ENCODE measurements around the gene ZNHIT2.

DNA sequence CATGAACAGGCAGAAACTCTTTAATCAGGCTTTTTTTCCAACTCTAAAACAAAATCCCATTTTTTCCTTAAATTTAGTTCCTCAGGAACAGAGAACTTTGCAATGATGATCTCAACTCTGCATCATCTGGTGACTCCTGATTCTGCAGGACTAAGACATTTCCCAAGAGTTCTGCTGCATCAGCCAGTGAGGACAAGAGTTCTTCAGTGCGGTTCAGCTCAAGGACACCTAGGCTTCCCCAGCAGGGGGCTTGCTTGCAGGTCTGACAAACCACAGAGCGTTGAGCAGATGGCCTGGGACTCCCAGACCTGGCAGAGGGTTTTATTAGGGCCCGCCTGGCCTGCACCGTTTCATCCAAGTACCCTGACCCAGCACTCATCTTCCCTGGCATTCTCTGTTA lies 40.0 kb downstream of the ZNHIT2 start:
- no peak for TF ChIP-seq POLR2AphosphoS5 (IDR thresholded peaks at IDR 0.05; ENCODE audit: low read depth, low read length)
- no peak for TF ChIP-seq TAF1 (IDR thresholded peaks at IDR 0.05; ENCODE audit: borderline replicate concordance, low read depth, low read length)
- no peak for TF ChIP-seq POLR2A (IDR thresholded peaks at IDR 0.05; ENCODE audit: low read depth, low read length)
